Measurements from ENCODE around the gene GCFC2. TPM values are rescaled to one million over a fixed set of nuclear protein-coding genes. Genes with fewer than 3 reads are reported as not detected.

GCFC2 gene
- total and polyA plus RNA-seq, 12 donors, result 12.4 to 52.9 (median 24.1) TPM

DNA sequence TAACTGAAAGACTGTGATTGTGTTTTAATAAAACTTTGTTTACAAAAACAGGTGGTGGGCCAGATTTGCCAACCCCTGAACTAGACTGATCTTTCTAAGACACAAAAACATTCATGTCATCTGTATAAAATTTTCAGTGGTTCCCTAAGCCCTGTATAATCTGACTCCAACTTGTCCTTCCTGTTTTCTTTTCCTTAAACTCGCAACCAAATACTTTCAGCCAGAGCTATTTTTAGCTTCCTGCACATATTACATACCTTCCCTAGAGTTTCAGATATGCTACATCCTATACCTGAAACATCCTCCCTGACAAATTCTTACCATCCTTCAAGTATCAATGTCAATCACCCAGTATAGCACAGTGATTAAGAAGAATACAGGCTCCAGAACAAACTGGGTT is 4.8 kb downstream of the GCFC2 start:
- peaks cover 0 to 31% of the 10 kb centered on the region in 2 donors for H3K36me3 ChIP-seq (replicated peaks in 1 of 2)
- H3K9me3 ChIP-seq (replicated peaks in 1 of 3), result no peaks in the 10 kb centered on the region
- DNase-seq, result no peak
- intact Hi-C loops (cut with DNase I), result no loop called here
- no peaks in the 10 kb centered on the region for H3K27me3 ChIP-seq
- WGBS, 4 donors, result 48 to 60% (median 49%) methylated on average over 1 of the region's 1 CpG
- peaks cover 14 to 28% of the 10 kb centered on the region in 2 donors for H3K4me1 ChIP-seq (replicated peaks in 1 of 2)
- TF ChIP-seq, protein P1, sequence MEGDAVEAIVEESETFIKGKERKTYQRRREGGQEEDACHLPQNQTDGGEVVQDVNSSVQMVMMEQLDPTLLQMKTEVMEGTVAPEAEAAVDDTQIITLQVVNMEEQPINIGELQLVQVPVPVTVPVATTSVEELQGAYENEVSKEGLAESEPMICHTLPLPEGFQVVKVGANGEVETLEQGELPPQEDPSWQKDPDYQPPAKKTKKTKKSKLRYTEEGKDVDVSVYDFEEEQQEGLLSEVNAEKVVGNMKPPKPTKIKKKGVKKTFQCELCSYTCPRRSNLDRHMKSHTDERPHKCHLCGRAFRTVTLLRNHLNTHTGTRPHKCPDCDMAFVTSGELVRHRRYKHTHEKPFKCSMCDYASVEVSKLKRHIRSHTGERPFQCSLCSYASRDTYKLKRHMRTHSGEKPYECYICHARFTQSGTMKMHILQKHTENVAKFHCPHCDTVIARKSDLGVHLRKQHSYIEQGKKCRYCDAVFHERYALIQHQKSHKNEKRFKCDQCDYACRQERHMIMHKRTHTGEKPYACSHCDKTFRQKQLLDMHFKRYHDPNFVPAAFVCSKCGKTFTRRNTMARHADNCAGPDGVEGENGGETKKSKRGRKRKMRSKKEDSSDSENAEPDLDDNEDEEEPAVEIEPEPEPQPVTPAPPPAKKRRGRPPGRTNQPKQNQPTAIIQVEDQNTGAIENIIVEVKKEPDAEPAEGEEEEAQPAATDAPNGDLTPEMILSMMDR (IDR thresholded peaks at IDR 0.05), result no peak
- TF ChIP-seq POLR2A (IDR thresholded peaks at IDR 0.05), result no peak
- no peak overlapping the region for H3K4me3 ChIP-seq
- no peak overlapping the region for H3K27ac ChIP-seq

DNA sequence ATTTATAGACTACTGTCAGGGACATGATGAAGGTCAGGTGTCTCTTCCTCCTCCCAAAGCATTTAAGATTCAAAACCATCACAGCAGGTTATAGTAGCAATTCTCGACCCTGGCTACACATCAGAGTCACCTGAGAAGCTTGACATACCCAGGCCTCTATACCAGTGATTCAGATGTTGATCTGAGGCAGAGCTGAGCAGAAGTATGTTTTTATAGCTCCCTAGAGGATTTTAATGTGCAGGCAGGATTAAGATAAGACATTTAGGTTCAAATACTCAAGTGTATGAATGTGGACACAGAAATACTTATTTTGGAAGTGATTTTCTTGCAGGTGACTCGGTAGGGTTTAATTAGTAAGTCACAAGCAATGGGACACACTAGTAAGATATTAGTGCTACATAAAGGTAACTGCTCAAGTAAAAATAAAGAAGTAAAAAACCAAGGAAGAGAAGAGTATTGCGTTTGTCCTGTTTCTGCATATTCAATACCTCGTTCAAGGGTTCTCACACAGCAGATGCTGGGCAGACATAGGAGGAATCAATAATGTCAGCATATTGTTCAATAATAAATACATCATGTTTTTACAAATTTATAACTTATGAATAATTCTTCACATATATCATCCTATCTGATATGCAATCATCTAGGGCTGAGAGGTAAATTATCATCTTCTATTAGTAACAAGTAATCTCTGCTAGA is 7.0 kb downstream of the GCFC2 start:
- Histone ChIP-seq H3K9me3 (replicated peaks in 1 of 3) (peaks cover 0 to 2% (median 0%) of the 10 kb centered on the region in 3 donors), H3K4me3 (no peak overlapping the region), H3K27ac (no peak overlapping the region), H3K36me3 (replicated peaks in 1 of 2) (peaks cover 0 to 45% of the 10 kb centered on the region in 2 donors), H3K4me1 (replicated peaks in 1 of 2) (peaks cover 5 to 16% of the 10 kb centered on the region in 2 donors), H3K27me3 (no peaks in the 10 kb centered on the region)
- 77 to 83% (median 81%) methylated on average over 4 of the region's 4 CpGs for WGBS, 4 donors
- no peak for TF ChIP-seq POLR2A (IDR thresholded peaks at IDR 0.05)
- TF ChIP-seq, protein P1 (IDR thresholded peaks at IDR 0.05), result no peak
- DNase-seq, result no peak
- intact Hi-C loops (cut with DNase I), result no loop called here

DNA sequence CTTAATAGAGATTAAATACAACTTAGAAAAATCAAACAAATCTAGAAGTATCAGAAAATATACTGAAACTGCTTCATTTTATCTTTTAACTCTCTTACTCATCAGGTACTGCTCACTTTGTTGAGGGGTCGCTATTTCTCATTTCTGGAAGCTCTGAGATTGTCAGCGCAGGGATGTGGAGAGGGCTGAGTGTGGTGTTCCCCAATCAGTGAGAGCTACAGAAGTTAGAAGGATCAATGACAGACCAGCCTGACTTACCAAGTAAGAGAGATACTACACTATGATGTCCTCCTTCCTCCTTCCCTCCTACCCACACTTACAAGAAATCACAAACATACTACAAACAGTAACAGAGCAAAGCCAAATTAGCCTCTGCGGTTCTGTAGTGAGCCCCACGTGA is 8.1 kb downstream of the GCFC2 start:
- TF ChIP-seq, protein P1 (IDR thresholded peaks at IDR 0.05), result no peak
- no peak for TF ChIP-seq POLR2A (IDR thresholded peaks at IDR 0.05)
- H3K27me3 ChIP-seq, result no peaks in the 10 kb centered on the region
- no peak for DNase-seq
- WGBS, 4 donors, result 89 to 97% (median 96%) methylated on average over 4 of the region's 4 CpGs
- peaks cover 0 to 6% of the 10 kb centered on the region in 2 donors for H3K4me1 ChIP-seq (replicated peaks in 1 of 2)
- H3K9me3 ChIP-seq (replicated peaks in 1 of 3), result peaks cover 0 to 2% (median 0%) of the 10 kb centered on the region in 3 donors
- no peak overlapping the region for H3K27ac ChIP-seq
- H3K36me3 ChIP-seq (replicated peaks in 1 of 2), result peaks cover 0 to 45% of the 10 kb centered on the region in 2 donors
- no peak overlapping the region for H3K4me3 ChIP-seq
- intact Hi-C loops (cut with DNase I), result no loop called here

DNA sequence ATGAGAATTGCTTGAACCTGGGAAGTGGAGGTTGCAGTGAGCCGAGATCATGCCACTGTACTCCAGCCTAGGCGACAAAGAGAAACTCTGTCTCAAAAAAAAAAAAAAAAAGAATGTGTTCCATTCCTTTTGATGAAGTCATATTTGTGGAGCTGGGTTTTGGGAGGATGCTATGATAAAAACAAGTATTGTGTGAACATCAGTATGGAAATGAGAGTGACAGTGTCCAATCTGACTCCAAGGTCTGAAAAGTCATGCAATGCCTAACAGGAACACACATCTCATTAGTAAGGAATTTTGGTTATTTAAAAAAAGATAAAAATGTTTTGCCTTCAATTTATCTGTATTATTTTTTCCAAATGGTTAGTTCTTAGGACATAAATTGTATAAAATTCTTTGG is 11.8 kb downstream of the GCFC2 start:
- Histone ChIP-seq H3K27ac (no peak overlapping the region), H3K4me3 (no peak overlapping the region), H3K36me3 (replicated peaks in 1 of 2) (peaks cover 0 to 33% of the 10 kb centered on the region in 2 donors), H3K9me3 (replicated peaks in 1 of 3) (peaks cover 0 to 2% (median 0%) of the 10 kb centered on the region in 3 donors), H3K4me1 (replicated peaks in 1 of 2) (peaks cover 0 to 5% of the 10 kb centered on the region in 2 donors), H3K27me3 (no peaks in the 10 kb centered on the region)
- TF ChIP-seq, protein P1 (IDR thresholded peaks at IDR 0.05), result no peak
- no peak for TF ChIP-seq POLR2A (IDR thresholded peaks at IDR 0.05)
- DNase-seq, result no peak
- 92 to 96% (median 94%) methylated on average over 2 of the region's 2 CpGs for WGBS, 4 donors
- intact Hi-C loops (cut with DNase I), result no loop called here
